HG02759 (cell line): Measurements from ENCODE around the gene RAB11FIP4.

ENCODE experiments used
- ATAC-seq: cut with Tn5 transposase; IDR thresholded peaks from one replicate; pipeline ENCODE4 v1.9.1; 2021; ENCODE audit warnings: mild to moderate bottlenecking, moderate library complexity; ENCODE audit not compliant: unreplicated experiment

RAB11FIP4 gene

DNA sequence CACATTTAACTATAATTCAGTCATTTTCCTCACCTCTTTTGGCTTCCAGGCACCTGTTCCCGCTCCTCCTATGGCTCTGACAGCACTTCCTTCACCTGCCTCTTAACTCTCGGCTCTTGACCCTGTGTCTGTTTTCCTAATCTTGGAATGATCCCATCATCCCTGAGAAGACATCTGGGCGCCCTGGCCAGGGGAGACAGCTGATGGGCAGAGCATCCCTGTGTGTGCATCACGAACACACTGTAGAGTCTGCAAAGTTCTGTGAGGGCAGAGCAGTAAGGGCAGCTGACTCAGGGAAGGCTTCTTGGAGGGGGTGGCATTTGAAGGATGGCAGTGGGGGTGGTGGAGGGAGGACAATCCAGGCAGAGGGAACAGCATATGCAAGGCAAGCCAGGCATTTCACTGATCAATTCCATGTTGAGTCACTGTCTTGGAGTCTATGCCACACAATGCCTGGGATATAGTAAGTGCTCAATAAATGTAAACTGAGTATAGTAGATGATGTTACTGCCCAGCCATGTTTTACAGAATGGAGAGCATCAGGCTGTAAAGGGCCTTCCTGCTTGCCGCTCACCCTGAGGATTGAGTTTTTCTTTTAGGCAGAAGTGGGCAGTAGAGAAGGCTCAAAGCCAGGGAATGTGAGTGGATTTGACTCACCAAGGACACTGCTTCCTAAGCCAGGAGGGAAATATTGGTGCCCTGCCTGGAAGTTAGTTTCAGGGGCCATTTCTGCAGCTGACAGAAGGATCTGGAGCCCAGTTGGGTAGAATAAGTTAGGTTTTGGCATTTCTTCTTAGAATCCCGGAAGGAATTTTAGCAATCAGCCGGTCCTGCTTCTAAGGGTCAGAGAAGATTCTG lies 5.8 kb upstream of the RAB11FIP4 start:
- no peak for ATAC-seq

DNA sequence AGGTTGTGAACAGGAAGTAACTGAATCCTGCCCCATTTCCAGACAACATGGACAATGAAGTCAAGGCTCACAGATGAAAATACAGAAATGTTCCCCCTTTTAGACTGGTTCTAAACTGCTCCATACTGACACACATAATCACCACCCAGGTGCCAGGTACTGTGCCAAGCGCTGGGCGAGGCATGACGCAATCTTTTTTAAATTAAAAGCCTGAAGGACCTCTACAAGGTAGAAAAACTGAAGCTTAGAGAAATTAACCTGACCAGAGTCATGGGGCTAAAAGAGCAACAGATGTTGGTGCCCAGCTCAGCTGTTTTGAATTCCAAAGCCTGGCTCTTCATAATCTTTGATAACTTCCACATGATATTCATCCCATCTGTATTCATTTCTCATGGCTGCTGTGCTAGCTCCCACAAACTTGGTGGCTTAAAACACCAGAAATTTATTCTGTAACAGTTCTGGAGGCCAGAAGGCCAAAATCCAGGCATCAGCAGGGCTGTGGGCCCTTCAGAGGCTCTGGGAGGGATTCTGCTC lies 4.9 kb upstream of the RAB11FIP4 start:
- ATAC-seq: no peak

- no peak for ATAC-seq
Observed at GRCh38 chr17:31387438-31387837, 4.0 kb upstream of the RAB11FIP4 start.

GRCh38 chr17:31388351-31388750 lies 3.1 kb upstream of the RAB11FIP4 start:
- no peak for ATAC-seq

DNA sequence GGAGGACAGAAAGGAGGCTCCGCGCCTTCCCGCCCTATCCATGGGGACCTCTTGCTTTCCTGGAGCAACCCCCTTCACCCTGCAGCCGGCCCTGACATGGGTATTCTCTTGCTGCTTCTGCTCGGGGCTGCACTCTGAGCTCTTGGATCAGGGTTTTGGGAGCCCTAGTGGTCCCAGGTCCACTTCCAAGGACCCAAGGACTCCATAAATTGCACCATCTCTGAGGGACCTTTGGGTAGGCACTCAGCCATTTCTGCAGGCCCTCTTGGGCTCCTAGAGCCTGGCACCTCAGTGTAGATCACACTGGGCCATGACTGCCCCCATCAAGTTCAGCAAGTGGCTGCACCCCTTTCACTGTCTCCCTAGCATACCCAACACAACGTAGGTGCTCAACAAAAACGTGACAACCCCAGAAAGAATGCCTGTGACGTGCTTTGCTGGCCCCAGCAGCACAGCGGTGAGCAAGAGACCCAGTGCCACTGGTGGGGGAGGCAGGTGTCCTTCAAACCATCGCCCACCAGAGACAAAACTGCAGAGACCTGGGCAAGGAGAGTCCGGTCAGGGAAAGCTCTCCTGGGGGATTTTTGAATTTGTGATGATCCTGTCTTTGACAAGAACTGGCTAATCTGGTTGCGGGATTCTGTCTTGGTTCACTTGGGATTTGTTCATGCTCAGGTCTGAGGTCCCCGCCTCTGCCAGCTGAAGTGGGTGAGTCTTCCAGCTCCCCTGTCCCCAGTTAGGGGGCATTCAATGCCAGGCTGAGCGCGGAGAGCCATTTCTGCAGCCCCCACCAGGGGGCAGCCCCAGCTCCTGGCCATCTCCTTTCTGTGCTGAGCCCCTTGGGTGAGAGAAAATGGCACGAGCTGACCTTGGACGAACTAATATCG lies 2.5 kb upstream of the RAB11FIP4 start:
- ATAC-seq: no peak

DNA sequence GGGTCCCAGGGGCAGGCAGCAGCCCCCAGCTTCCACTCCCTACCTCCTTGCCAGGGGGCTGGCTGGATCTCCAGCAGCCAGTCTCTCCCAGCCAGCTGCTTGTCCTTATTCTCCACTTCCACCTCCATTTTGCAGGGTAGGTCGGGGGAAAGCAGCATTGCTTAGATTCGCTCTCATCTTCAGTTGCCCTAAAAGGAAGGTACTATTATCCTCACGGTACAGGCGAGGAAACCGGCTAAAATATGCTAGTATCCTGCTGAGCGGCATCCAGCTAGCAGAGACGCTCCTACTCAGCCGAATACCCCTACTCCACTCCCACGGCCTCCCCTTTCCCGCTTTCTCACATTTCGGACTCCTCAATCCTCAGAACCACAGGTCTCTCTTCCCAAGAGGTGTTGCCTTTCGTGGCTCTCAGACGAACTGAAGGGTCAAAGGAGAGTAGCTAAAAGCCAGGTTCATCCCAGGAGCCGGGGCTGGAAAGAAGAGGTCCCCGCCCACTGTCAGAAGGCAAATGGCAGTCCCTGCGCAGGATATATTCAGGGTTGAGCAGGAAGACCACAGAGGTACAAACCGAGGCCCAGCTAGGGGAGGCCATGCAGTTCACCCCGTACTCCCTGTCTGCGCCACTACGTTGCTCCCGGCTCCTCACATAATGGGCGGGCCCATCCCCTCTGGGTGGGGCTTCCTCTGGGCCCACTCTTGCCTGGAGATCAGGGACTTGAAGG lies 1.7 kb upstream of the RAB11FIP4 start:
- no peak for ATAC-seq

- ATAC-seq: no peak
Observed at GRCh38 chr17:31390426-31390747, 1.1 kb upstream of the RAB11FIP4 start.

GRCh38 chr17:31390748-31391495 lies 553 bp upstream of the RAB11FIP4 start:
- ATAC-seq: no peak

DNA sequence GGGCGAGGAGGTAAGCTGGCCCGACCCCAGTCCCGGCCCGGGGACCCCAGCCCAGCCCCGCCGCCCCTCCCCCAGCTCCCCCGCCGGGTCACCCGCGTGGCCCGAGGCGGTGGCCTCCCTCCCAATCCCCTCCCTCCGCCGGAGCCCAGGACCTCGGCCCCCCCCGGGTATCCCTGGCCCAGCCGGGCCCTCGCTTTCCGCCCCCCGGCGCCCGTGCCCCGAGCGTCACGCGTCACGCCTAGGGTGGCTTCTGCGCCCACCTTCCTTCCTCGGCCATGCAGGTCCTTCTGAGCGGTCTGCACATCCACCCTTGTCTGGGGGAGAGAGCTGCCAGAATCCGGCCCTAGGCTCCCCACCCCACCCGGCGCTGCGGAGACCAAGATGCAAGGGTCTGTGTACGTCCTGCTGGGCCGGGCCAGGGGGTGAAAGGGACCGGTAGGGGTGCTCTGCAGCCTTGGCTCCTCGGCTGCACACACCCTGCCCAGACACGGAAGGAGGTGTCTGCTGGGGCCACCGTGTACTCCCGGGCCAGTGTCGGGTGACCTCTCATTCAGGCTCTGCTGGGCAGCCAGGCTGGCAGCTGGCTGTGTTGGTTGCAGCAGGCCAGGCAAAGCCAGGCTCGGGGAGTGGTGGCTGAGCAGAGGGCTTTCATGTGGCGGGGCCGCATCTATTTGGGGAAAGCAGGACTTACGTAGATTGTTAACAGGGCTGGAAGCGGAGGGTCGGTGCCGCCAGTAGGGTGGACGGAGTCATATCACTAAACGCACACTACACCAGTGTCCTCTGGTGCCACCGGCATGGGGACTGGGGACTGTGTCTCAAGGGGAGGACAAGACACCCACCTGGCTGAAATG lies 754 bp downstream of the RAB11FIP4 start:
- ATAC-seq: no peak

GRCh38 chr17:31392856-31393748 lies 1.6 kb downstream of the RAB11FIP4 start:
- ATAC-seq: no peak

DNA sequence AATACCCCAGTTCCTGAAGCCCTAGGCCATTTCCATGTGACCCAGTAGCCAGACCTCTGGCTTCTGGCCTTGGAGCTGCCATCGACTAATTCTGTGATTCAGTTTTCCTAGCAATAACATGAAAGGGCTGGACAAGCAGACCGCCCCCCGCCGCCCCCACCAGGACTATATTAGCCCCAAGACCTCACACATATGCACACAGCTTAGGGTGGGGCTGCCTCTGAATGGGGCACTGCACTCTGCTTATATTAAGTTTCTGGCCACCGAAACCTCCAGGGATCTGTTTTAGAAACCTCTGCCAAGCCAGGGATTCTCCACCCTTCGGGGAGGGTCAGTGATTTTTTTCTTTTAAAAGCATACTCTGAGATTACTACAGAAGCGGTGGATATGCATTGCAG lies 2.3 kb downstream of the RAB11FIP4 start:
- ATAC-seq: no peak

GRCh38 chr17:31394544-31394943 lies 3.1 kb downstream of the RAB11FIP4 start:
- no peak for ATAC-seq

DNA sequence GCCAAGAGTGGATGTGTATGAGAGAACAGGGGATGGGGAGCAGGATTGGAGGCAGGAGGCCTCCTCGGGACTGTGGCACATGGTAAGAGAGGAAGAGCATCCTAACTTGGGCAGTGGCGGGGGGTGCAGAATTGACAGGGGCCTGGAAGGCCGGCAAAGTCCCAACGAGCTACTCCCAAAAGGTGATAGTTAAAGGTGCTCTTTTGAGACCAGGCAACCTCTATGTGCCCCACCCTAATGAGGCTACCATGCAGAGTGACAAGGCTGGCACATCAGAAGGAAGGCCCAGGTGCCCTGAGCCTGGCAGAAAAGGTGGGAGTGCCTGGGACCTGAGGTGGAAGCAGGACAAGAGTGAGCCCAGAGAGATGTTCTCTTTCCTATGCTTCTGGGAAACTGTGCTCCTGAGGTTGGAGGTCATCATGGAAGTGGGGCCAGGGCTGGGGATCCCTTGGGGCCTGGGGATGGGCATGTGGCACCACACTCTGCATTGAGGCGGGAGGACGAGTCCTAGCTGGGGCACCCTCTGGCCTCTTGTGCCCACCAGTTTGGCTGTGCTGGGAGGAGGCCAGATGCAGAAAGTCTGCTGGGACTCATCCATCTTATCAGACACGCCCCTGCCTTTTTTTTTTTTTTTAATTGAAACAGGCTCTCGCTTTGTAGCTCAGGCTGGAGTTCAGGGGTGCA lies 5.9 kb downstream of the RAB11FIP4 start:
- ATAC-seq: no peak

DNA sequence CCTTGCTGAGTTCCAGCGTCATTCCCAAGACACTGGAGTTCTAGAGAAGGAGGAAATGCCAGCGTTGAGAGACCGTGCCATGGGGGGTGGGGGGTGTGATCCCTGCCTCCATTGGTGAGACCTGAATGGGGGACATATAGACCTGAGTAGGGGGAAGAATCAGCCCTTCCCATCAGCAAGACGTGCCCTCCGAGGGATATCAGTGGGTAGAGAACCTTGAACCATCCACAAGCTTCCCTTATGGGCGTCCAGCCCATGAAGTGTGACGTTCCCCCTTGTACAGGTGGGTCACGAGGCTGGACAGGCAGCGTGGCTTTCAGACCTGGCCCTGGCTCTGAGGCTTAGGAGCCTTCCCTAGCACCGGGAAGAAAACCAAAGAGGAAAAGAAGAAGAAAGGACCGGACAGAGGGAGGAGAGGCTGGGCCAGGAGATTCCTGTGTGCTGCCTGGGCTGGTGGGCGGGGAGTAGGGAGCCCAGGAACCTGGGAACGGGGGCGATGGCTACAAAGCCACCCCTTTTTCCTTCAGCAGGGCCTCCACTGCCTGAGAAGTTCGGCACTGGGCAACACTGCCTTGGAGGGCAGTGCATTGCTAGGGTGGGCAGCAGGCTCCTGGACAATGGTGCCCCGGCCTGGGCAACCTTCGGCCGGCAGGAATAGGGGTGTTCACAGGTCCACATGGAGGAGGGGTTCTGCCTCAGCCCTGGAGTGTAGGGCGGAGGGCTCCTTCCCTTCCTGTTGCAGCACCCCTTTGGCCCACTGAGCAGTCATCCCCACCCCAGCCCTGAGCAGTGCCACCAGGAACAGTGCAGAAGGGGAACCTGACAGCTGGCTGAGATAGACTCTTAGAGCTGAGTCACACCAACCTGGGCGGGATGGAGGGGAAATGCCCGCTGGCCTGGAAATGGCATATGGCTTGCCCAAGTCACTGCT lies 7.2 kb downstream of the RAB11FIP4 start:
- ATAC-seq: no peak

- no peak for ATAC-seq
Observed at GRCh38 chr17:31400481-31400950, 9.0 kb downstream of the RAB11FIP4 start.

GRCh38 chr17:31401456-31402254 lies 10.2 kb downstream of the RAB11FIP4 start:
- no peak for ATAC-seq
